GM18873 (cell line): ENCODE results near the gene SLC44A4.
"Not testable (repeated sequence)": the region's sequence is repeated elsewhere in the genome, so short reads cannot be mapped to it uniquely, and the experiment has no call there.

Experiments
- ATAC-seq: cut with Tn5 transposase; IDR thresholded peaks from one replicate; pipeline ENCODE4 v1.9.1; 2021; ENCODE audit warnings: mild to moderate bottlenecking, moderate library complexity, moderate number of reproducible peaks; ENCODE audit not compliant: unreplicated experiment, low FRiP score

Gene SLC44A4

DNA sequence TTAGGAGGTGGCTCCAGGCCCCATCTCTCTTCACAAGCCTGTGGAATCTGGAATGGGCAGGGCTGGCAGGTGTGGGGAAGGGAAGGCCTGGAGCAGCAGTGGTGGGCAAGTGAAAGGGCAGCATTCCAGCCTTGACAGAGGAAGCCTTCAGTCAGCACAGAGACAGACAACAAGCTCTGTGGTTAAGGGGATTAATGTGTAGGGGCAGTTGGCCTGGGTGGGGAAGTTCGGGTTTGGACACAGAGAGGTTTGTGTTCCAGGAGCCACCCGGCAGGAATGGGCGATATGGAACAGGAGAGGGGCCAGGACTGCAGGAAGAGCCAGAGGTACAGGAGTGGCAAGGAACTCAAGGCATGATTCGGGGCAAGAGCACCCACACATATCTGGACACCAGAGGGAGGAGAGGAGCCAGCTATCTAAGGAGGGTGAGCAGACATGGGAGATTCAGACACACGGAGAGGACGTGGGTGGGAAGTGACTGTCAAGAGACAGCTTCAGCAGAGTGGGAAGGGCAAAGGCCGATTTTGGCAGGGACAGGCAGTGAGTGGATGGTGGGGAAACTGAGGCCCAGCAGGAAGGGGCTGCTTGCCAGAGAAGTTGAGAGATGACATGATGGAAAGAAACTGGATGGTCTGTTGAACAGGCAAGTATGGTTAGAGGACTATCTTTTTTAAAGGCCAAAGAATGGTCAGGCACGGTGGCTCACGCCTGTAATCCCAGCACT is 2.5 kb upstream of the SLC44A4 start:
- no peak for ATAC-seq

DNA sequence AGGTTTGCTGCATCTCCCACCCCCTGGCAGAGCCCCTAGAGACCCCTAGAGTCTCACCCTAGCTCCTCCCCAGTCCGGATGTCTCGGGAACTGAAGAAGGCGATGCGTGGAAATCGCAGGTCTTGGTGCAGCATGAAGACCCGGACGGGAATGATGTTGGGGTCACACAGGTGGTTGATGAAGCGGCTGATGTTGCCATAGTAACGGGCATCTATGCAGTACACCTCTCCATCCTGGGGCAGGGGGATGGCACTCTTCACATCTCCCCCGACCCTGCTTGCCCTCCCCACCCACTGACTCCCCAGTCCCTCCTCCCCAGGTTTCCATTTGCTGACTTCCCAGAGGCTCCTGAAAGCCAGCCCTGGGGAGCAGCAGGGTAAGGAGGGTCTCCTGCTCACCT is 1.8 kb upstream of the SLC44A4 start:
- ATAC-seq: no peak

GRCh38 chr6:31879901-31880300 is 1.1 kb upstream of the SLC44A4 start:
- ATAC-seq: no peak

GRCh38 chr6:31879143-31879542 is 346 bp upstream of the SLC44A4 start:
- no peak for ATAC-seq

GRCh38 chr6:31878222-31878621 is 575 bp downstream of the SLC44A4 start:
- ATAC-seq: no peak

GRCh38 chr6:31877651-31878161 is 1.1 kb downstream of the SLC44A4 start:
- ATAC-seq: no peak

- no peak for ATAC-seq
Measured at GRCh38 chr6:31877125-31877650, 1.6 kb downstream of the SLC44A4 start.

- ATAC-seq: no peak
Measured at GRCh38 chr6:31876357-31876756, 2.4 kb downstream of the SLC44A4 start.

DNA sequence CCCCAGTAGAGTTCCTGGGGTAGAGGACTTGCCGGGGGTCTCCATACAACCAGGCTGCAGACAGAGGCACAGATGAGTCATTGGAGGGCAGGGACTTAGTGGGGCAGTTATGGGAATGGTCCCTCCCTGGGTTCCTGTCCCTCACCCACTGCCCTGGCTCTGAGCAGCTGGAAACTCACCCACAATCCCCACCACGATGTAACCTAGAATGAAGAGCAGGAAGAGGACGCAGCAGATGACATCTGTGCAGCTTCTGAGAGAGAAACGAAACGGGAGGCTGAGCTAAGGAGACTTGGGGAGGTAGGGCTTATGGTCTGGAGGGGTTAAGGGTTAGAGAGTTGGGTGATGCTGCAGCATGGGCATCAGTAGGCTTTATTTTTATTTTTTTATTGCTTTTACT is 2.9 kb downstream of the SLC44A4 start:
- no peak for ATAC-seq

GRCh38 chr6:31874836-31875572 is 3.8 kb downstream of the SLC44A4 start:
- no peak for ATAC-seq

GRCh38 chr6:31874084-31874670 is 4.6 kb downstream of the SLC44A4 start:
- no peak for ATAC-seq

- ATAC-seq: no peak
Measured at GRCh38 chr6:31871046-31871659, 7.6 kb downstream of the SLC44A4 start.

DNA sequence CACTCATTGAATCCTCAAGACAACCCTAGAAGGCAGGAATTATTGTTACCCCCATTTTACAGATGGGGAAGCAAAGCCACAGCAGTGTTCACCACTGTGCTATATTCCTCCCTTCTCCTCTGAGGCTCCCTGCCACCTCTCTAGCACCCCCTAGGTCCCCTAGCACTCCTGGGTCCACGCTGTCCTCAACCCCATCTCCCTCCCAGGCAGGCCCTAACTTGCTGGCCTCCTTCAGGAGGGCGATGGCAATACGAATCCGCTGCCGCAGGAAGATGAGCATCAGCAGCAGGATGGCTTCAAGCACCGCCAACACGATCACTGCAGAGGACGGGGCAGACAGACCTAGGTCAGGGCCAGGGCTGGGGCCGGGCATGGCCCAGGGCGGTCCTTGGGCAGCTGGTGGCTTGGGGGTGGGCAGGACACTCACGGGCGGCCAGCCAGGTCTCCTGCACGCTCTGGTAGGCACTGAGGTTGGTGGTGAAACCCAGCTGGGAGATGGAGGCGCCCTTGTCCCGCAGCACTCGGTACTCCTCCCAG is 8.3 kb downstream of the SLC44A4 start:
- ATAC-seq: no peak

DNA sequence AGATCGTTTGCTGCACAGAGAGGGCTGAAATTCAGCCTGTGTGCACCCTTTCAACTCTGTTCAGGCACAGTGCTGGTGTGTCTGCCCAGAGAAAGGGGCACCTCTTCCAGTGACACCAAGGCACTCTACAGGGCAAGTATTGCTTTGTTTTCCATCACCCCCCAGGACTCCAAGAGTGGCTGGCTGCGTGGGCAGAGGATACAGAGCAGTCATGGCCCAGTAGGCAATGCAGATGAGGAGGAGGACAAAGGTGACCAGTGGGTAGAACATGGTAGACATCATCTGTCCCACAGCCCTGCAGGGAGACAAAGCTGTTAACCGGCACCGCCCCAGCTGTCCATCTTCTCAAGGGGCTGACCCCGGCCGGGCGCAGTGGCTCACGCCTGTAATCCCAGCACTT is 9.5 kb downstream of the SLC44A4 start:
- ATAC-seq: no peak

- not testable (repeated sequence) for ATAC-seq
Measured at GRCh38 chr6:31868658-31868971, 10.2 kb downstream of the SLC44A4 start.

GRCh38 chr6:31865205-31866118 is 13.3 kb downstream of the SLC44A4 start:
- ATAC-seq: no peak

GRCh38 chr6:31864818-31865204 is 14.0 kb downstream of the SLC44A4 start:
- ATAC-seq: no peak

- not testable (repeated sequence) for ATAC-seq
Measured at GRCh38 chr6:31864123-31864562, 14.7 kb downstream of the SLC44A4 start.
